DOHH2 (cell line): ENCODE results near the gene ROS1.

ENCODE experiments used
- EZH2phosphoT487 ChIP-seq: fragments of 200-600 bp; sonication (generic); IDR thresholded peaks from 2 replicates; pipeline ENCODE4 v1.6.1; 2017; ENCODE audit warnings: borderline replicate concordance, mild to moderate bottlenecking, antibody characterized with exemption, low read length, moderate library complexity, mixed read lengths
- TF ChIP-seq, protein P1 (sequence below): fragments of 200-600 bp; sonication (generic); IDR thresholded peaks from one replicate; pipeline ENCODE4 v1.5.1; 2014; ENCODE audit warnings: antibody characterized with exemption, mild to moderate bottlenecking, low read depth, low read length; ENCODE audit not compliant: poor library complexity, severe bottlenecking

- TF ChIP-seq, protein P1, sequence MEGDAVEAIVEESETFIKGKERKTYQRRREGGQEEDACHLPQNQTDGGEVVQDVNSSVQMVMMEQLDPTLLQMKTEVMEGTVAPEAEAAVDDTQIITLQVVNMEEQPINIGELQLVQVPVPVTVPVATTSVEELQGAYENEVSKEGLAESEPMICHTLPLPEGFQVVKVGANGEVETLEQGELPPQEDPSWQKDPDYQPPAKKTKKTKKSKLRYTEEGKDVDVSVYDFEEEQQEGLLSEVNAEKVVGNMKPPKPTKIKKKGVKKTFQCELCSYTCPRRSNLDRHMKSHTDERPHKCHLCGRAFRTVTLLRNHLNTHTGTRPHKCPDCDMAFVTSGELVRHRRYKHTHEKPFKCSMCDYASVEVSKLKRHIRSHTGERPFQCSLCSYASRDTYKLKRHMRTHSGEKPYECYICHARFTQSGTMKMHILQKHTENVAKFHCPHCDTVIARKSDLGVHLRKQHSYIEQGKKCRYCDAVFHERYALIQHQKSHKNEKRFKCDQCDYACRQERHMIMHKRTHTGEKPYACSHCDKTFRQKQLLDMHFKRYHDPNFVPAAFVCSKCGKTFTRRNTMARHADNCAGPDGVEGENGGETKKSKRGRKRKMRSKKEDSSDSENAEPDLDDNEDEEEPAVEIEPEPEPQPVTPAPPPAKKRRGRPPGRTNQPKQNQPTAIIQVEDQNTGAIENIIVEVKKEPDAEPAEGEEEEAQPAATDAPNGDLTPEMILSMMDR, result peak; percentile 35
- TF ChIP-seq EZH2phosphoT487, result no peak
Measured at GRCh38 chr6:117346142-117346930, 79.4 kb downstream of the ROS1 start.
